Cardiac fibroblast (primary cell): ENCODE measurements around the gene PRKCA.

ENCODE experiments used
- DNase-seq, 2 donors: peaks; one replicate each; pipeline versions ENCODE4 v3.0.0 to v3.0.0-alpha.2; 2010; ENCODE audit warnings: low read depth in 2 of 2
- H3K4me3 ChIP-seq, 2 donors: replicated peaks in 1 of 2; 1 replicate in 1 of 2; 2 replicates in 1 of 2; pipeline ENCODE4 v1.5.1; 2011; ENCODE audit warnings: low read depth in 2 of 2, low read length in 2 of 2, mild to moderate bottlenecking in 2 of 2, moderate library complexity in 1 of 2
- TF ChIP-seq, protein P1 (sequence below): IDR thresholded peaks from one replicate; pipeline ENCODE4 v1.5.1; 2011; ENCODE audit warnings: low read depth, mild to moderate bottlenecking, low read length, inconsistent platforms

Gene PRKCA

DNA sequence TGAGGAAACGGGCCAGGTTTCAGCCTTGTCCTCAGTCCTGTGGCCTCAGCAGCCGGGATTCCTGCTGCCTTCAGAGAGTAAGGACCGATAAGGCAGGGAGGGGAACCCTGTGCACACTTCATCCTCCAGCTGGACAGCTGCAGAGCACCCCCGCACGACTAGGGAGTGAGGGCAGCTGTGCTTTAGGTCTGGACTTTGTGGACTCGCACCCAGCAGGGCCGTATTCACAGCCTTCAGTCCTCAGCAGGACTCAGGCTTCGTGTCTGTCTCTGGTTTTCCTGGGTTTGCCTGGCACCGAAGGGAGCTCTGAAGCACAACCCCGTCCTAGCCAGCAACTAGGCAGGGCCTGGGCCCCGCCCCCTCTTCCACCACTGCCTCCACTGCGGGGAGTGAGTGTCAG, 486.7 kb downstream of the PRKCA start:
- no peak for DNase-seq

DNA sequence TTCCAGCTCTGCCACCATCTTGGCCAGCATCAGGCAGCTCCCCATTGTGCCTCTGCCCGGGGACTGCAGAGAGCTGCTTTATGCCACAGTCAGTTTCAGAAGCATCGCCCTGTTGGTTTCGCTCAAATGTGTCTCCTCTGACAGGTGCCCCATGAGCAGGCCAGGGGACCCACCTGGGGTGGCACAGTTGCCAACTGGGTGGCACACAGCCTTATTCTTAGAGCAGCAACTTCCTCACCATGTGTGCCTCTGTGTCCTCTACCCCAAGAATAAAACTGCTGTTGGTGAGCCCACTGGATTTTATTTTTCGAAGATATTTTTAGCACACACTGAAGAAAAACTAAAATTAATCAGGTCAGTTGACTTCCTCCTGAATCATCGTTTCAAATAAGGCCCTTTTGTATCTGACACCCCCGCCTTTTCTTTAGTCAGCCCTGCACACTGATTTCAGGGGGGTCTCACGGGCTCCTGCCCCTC, 487.6 kb downstream of the PRKCA start:
- TF ChIP-seq, protein P1, sequence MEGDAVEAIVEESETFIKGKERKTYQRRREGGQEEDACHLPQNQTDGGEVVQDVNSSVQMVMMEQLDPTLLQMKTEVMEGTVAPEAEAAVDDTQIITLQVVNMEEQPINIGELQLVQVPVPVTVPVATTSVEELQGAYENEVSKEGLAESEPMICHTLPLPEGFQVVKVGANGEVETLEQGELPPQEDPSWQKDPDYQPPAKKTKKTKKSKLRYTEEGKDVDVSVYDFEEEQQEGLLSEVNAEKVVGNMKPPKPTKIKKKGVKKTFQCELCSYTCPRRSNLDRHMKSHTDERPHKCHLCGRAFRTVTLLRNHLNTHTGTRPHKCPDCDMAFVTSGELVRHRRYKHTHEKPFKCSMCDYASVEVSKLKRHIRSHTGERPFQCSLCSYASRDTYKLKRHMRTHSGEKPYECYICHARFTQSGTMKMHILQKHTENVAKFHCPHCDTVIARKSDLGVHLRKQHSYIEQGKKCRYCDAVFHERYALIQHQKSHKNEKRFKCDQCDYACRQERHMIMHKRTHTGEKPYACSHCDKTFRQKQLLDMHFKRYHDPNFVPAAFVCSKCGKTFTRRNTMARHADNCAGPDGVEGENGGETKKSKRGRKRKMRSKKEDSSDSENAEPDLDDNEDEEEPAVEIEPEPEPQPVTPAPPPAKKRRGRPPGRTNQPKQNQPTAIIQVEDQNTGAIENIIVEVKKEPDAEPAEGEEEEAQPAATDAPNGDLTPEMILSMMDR: no peak
- no peak for DNase-seq
- H3K4me3 ChIP-seq: no peak overlapping the region

More for the DNA sequence above, 486.7 kb downstream of the PRKCA start:
- H3K4me3 ChIP-seq: no peak overlapping the region
- TF ChIP-seq, protein P1: no peak

GRCh38 chr17:66790501-66791061, 488.2 kb downstream of the PRKCA start:
- DNase-seq: no peak
- TF ChIP-seq, protein P1: no peak
- H3K4me3 ChIP-seq: no peak overlapping the region

- TF ChIP-seq, protein P1: no peak
- no peak for DNase-seq
- no peak overlapping the region for H3K4me3 ChIP-seq
These were observed 488.9 kb downstream of the PRKCA start for GRCh38 chr17:66791347-66791746.

DNA sequence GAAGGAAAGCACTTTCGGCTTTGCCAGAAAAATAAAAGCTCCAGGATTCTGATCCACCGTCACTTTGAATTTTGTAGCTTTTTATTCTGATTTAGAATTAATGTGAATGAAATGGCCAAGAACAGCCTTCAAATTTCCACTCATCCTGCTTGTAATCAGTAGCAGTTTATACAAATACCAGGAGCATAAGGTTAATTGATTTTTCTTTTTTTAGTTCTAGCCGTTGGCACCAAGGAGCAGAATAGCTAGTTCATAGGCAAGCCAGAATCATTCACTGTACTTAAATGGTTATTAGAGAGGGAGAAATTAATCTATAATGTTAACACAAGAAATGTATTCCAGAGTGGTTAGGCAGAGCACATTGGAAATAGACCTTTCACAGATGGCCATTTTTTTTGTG, 491.4 kb downstream of the PRKCA start:
- TF ChIP-seq, protein P1: no peak

GRCh38 chr17:66795486-66795885, 493.1 kb downstream of the PRKCA start:
- no peak overlapping the region for H3K4me3 ChIP-seq
- no peak for DNase-seq
- TF ChIP-seq, protein P1: no peak

More for the DNA sequence above, 491.4 kb downstream of the PRKCA start:
- H3K4me3 ChIP-seq: no peak overlapping the region
- DNase-seq: no peak
